H1 (cell line): Measurements from ENCODE around the gene C1orf50. TPM values are rescaled to one million over a fixed set of nuclear protein-coding genes. Genes with fewer than 3 reads are reported as not detected.

Source experiments
- CTCF ChIA-PET: fragments of 300-600 bp; sonication (Branson Sonifier 250); formaldehyde crosslinking; loops from one replicate; lab custom pipeline; 2021; ENCODE audit not compliant: partially characterized antibody; lab: Charles Lee
- POLR2A ChIA-PET: fragments of 300-600 bp; sonication (Branson Sonifier 250); formaldehyde crosslinking; loops from one replicate; lab custom pipeline; 2021; ENCODE audit warnings: inconsistent platforms; ENCODE audit not compliant: partially characterized antibody; lab: Charles Lee
- DNase-seq, 2 experiments: peaks; one replicate each; pipeline versions ENCODE4 v3.0.0 to v3.0.0-alpha.2; 2010 to 2022; ENCODE audit warnings: low spot score in 2 of 2, low read depth in 1 of 2, mixed read lengths in 1 of 2
- FAIRE-seq: peaks from 2 replicates; lab custom pipeline; 2011; peaks lifted over from hg19 to GRCh38; lab: Jason Lieb, UNC
- H2AFZ ChIP-seq: 2 replicates; pipeline ENCODE4 v1.8.1; 2012; ENCODE audit warnings: low read length, inconsistent platforms
- H2AK5ac ChIP-seq: 2 replicates; pipeline ENCODE4 v1.6.1; 2013; ENCODE audit warnings: low read depth, low read length
- H2BK120ac ChIP-seq: replicated peaks from 2 replicates; pipeline ENCODE3; 2013; ENCODE audit warnings: low read depth, low read length, inconsistent platforms
- H2BK12ac ChIP-seq: 2 replicates; pipeline ENCODE4 v1.6.1; 2013; ENCODE audit warnings: low read depth, low read length
- H2BK15ac ChIP-seq: 2 replicates; pipeline ENCODE4 v1.6.1; 2013; ENCODE audit warnings: low read length
- H2BK20ac ChIP-seq: 2 replicates; pipeline ENCODE4 v1.6.1; 2013; ENCODE audit warnings: low read length
- H2BK5ac ChIP-seq: 2 replicates; pipeline ENCODE4 v1.6.1; 2013; ENCODE audit warnings: low read depth, low read length
- H3K14ac ChIP-seq: 2 replicates; pipeline ENCODE4 v1.6.1; 2013; ENCODE audit warnings: inconsistent platforms; ENCODE audit not compliant: insufficient read length
- H3K18ac ChIP-seq: 2 replicates; pipeline ENCODE4 v1.6.1; 2013; ENCODE audit warnings: low read length; ENCODE audit errors: extremely low read depth
- H3K23ac ChIP-seq: 2 replicates; pipeline ENCODE4 v1.6.1; 2013; ENCODE audit warnings: inconsistent platforms; ENCODE audit not compliant: insufficient read length
- H3K23me2 ChIP-seq: 2 replicates; pipeline ENCODE4 v1.6.1; 2013; ENCODE audit warnings: low read depth, low read length
- H3K27ac ChIP-seq: 2 replicates; pipeline ENCODE4 v1.6.1; 2011; ENCODE audit warnings: low read depth, low read length, inconsistent platforms
- H3K27me3 ChIP-seq, 4 experiments: replicated peaks in 1 of 4; 1 replicate in 1 of 4; 2 replicates in 3 of 4; pipeline versions ENCODE4 v1.6.1 to v1.8.1; 2011 to 2013; ENCODE audit warnings: low read length in 3 of 4, mild to moderate bottlenecking in 3 of 4, inconsistent platforms in 2 of 4, mixed read lengths in 2 of 4, moderate library complexity in 1 of 4; ENCODE audit not compliant: control insufficient read depth in 3 of 4, insufficient read depth in 3 of 4; ENCODE audit errors: extremely low read depth in 1 of 4
- H3K36me3 ChIP-seq, 4 experiments: 2 replicates each; pipeline versions ENCODE4 v1.6.1 to v1.8.1; 2011 to 2013; ENCODE audit warnings: mild to moderate bottlenecking in 4 of 4, low read length in 3 of 4, moderate library complexity in 2 of 4, control low read depth in 1 of 4, inconsistent platforms in 1 of 4; ENCODE audit not compliant: insufficient read depth in 4 of 4, control insufficient read depth in 2 of 4
- H3K4ac ChIP-seq: replicated peaks from 2 replicates; pipeline ENCODE3; 2013; ENCODE audit warnings: low read length, low read depth, mixed read lengths, inconsistent platforms; ENCODE audit not compliant: insufficient read length
- H3K4me1 ChIP-seq, 4 experiments: replicated peaks in 1 of 4; 1 replicate in 1 of 4; 2 replicates in 3 of 4; pipeline versions ENCODE4 v1.6.1 to v1.8.1; 2011 to 2013; ENCODE audit warnings: low read length in 3 of 4, inconsistent platforms in 2 of 4, mixed read lengths in 1 of 4; ENCODE audit not compliant: insufficient read depth in 4 of 4, control insufficient read depth in 3 of 4
- H3K4me2 ChIP-seq, 2 experiments: 2 replicates each; pipeline versions ENCODE4 v1.6.1 to v1.8.1; 2011 to 2013; ENCODE audit warnings: low read depth in 2 of 2, low read length in 2 of 2, control low read depth in 1 of 2, inconsistent platforms in 1 of 2, mild to moderate bottlenecking in 1 of 2; ENCODE audit not compliant: insufficient read depth in 1 of 2
- H3K4me3 ChIP-seq, 4 experiments: fragments of 200-600, 300-600 bp in 1 of 4; sonication (generic), shearing (Covaris generic), sonication (Bioruptor Twin) in 1 of 4; 2 replicates each; pipeline versions ENCODE4 v1.5.1 to v1.8.1; 2011 to 2016; ENCODE audit warnings: low read length in 4 of 4, low read depth in 3 of 4, control low read depth in 2 of 4, inconsistent platforms in 2 of 4, mild to moderate bottlenecking in 2 of 4, mixed read lengths in 1 of 4, moderate library complexity in 1 of 4; ENCODE audit not compliant: insufficient read depth in 2 of 4; ENCODE audit errors: extremely low read depth in 1 of 4
- H3K56ac ChIP-seq: replicated peaks from 2 replicates; pipeline ENCODE3; 2013; ENCODE audit warnings: low read depth, mild to moderate bottlenecking, mixed read lengths, low read length, inconsistent platforms; ENCODE audit not compliant: insufficient read length
- H3K79me1 ChIP-seq: 2 replicates; pipeline ENCODE4 v1.6.1; 2013; ENCODE audit warnings: low read depth, low read length, control low read depth
- H3K79me2 ChIP-seq, 2 experiments: 2 replicates each; pipeline versions ENCODE4 v1.6.1 to v1.8.1; 2012 to 2013; ENCODE audit warnings: low read length in 2 of 2, mild to moderate bottlenecking in 2 of 2, inconsistent platforms in 1 of 2; ENCODE audit not compliant: insufficient read depth in 2 of 2, control insufficient read depth in 1 of 2
- H3K9ac ChIP-seq, 4 experiments: replicated peaks in 1 of 4; 1 replicate in 1 of 4; 2 replicates in 3 of 4; pipeline versions ENCODE4 v1.6.1 to v1.8.1; 2011 to 2013; ENCODE audit warnings: low read depth in 3 of 4, low read length in 3 of 4, control low read depth in 2 of 4, mild to moderate bottlenecking in 2 of 4, moderate library complexity in 2 of 4, inconsistent platforms in 1 of 4; ENCODE audit errors: extremely low read depth in 1 of 4
- H3K9me3 ChIP-seq, 2 experiments: 2 replicates each; pipeline versions ENCODE4 v1.6.1 to v1.8.1; 2012 to 2013; ENCODE audit warnings: mild to moderate bottlenecking in 2 of 2, moderate library complexity in 2 of 2, control low read depth in 1 of 2, inconsistent platforms in 1 of 2, low read depth in 1 of 2, low read length in 1 of 2, mixed read lengths in 1 of 2; ENCODE audit not compliant: insufficient read depth in 2 of 2
- H4K20me1 ChIP-seq, 2 experiments: replicated peaks in 1 of 2; 2 replicates each; pipeline versions ENCODE3 to v1.8.1; 2011 to 2013; ENCODE audit warnings: inconsistent platforms in 2 of 2, low read length in 2 of 2, mild to moderate bottlenecking in 1 of 2; ENCODE audit not compliant: insufficient read depth in 2 of 2, control insufficient read depth in 1 of 2
- H4K5ac ChIP-seq: 2 replicates; pipeline ENCODE4 v1.6.1; 2013; ENCODE audit warnings: low read length, low read depth, mixed read lengths, inconsistent platforms; ENCODE audit not compliant: insufficient read length
- H4K8ac ChIP-seq: 2 replicates; pipeline ENCODE4 v1.8.0; 2013; ENCODE audit warnings: mild to moderate bottlenecking, moderate library complexity, low read length, inconsistent platforms; ENCODE audit not compliant: insufficient read depth; ENCODE audit errors: extremely low read depth
- H4K91ac ChIP-seq: replicated peaks from 2 replicates; pipeline ENCODE3; 2013; ENCODE audit warnings: low read length, mixed read lengths, inconsistent platforms; ENCODE audit not compliant: insufficient read length
- BRCA1 ChIP-seq: IDR thresholded peaks from 2 replicates; pipeline ENCODE4 v1.6.1; 2012; ENCODE audit warnings: low read depth, low read length, improper control_type of control experiment
- EP300 ChIP-seq, 2 experiments: IDR thresholded peaks; 1 replicate in 1 of 2; 2 replicates in 1 of 2; pipeline ENCODE4 v1.6.1; 2011 to 2012; ENCODE audit warnings: low read depth in 2 of 2, low read length in 2 of 2, mild to moderate bottlenecking in 2 of 2, borderline replicate concordance in 1 of 2, inconsistent platforms in 1 of 2, moderate library complexity in 1 of 2
- POU5F1 ChIP-seq: IDR thresholded peaks from 2 replicates; pipeline ENCODE4 v1.6.1; 2011; ENCODE audit warnings: low read depth, mild to moderate bottlenecking, low read length, moderate library complexity
- SP2 ChIP-seq: IDR thresholded peaks from 2 replicates; pipeline ENCODE4 v1.6.1; 2012; ENCODE audit warnings: mild to moderate bottlenecking, low read length, inconsistent platforms
- WGBS, 2 experiments: shearing (Covaris generic) in 1 of 2; methylation state at CpG; one replicate each; pipeline versions ENCODE4 v1.1.6 to v1.1.7; 2013 to 2015; ENCODE audit warnings: low lambda C conversion rate in 2 of 2, mixed read lengths in 2 of 2, inconsistent platforms in 1 of 2, low coverage in 1 of 2, missing lambda C conversion rate in 1 of 2; ENCODE audit not compliant: insufficient replicate concordance in 2 of 2, insufficient coverage in 1 of 2, insufficient read length in 1 of 2; ENCODE audit errors: extremely low coverage in 1 of 2, missing lambda C conversion rate in 1 of 2; 5-methylcytosine and 5-hydroxymethylcytosine counted together
- polyA plus RNA-seq, 7 experiments: library from polyadenylated mRNA; depleted of rRNA in 3 of 7; stranded (reverse) in 5 of 7; unstranded in 2 of 7; fragments of >200 nt in 5 of 7; fragments of 200-250 nt in 2 of 7; gene quantifications; 1 replicate in 5 of 7; 2 replicates in 1 of 7; 4 replicates in 1 of 7; pipeline versions ENCODE4 v1.2.1 to v1.2.3, GENCODE V29; 2011 to 2013; ENCODE audit warnings: missing spikeins in 2 of 7, mixed read lengths in 2 of 7
- total RNA-seq: library from RNA; stranded (reverse); fragmentation: NEBNext Ultra II Directional; extraction: Animal tissue kit (Norgen Biotek cat#: 25700); gene quantifications from 2 replicates; pipeline ENCODE4 v1.2.1, GENCODE V29; 2021

Gene C1orf50
- total and polyA plus RNA-seq, 2 of the 8 experiments (the other 6 are each of a cell fraction or from before 2014, with no cell fraction given) = 3.2 to 7.1 TPM

DNA sequence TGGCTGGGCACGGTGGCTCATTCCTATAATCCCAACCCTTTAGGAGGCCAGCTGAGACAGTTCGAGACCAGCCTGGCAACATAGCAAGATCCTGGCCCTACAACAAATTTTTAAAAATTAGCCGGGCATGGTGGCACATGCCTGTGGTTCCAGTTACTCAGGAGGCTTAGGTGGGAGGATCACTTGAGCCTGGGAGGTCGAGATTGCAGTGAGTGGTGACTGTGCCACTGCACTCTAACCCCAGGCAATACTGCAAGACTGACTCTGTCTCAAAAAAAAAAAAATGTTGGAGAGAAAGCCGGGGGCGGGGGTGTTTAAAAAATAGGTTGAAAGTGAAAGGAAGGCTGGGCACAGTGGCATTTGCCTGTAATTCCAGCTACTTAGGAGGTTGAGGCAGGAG is 43.5 kb upstream of the C1orf50 start:
- POLR2A ChIA-PET = interaction anchor here (0.6 to 1.0 kb wide), 2 partner anchors 8 to 303 kb away, joined by 3 read pairs; no protein-coding TSS in a partner anchor
- 73% methylated on average over 6 of the region's 6 CpGs; no CpG with 5 or more reads in 1 of the 2 experiments for WGBS, 2 experiments
- Histone ChIP-seq H4K8ac (no peak overlapping the region), H3K4me3 (no peak overlapping the region), H2BK120ac (no peak overlapping the region), H3K9me3 (no peaks in the 10 kb centered on the region), H4K20me1 (no peaks in the 10 kb centered on the region), H3K23me2 (no peaks in the 10 kb centered on the region), H2AFZ (no peak overlapping the region), H3K27me3 (no peaks in the 10 kb centered on the region), H3K14ac (no peak overlapping the region), H2BK5ac (no peak overlapping the region), H3K4ac (no peak overlapping the region), H3K4me2 (no peak overlapping the region), H3K56ac (no peak overlapping the region), H3K9ac (no peak overlapping the region), H3K4me1 (no peaks in the 10 kb centered on the region), H3K79me1 (no peaks in the 10 kb centered on the region), H4K91ac (no peak overlapping the region), H3K23ac (no peak overlapping the region), H3K18ac (no peak overlapping the region), H2BK20ac (no peak overlapping the region), H2AK5ac (no peak overlapping the region), H2BK15ac (no peak overlapping the region), H4K5ac (no peak overlapping the region), H3K36me3 (no peaks in the 10 kb centered on the region), H3K79me2 (no peaks in the 10 kb centered on the region), H2BK12ac (no peak overlapping the region), H3K27ac (no peak overlapping the region)
- FAIRE-seq = no peak
- TF ChIP-seq POU5F1 = no peak
- no peak for TF ChIP-seq SP2
- no peak for TF ChIP-seq BRCA1
- TF ChIP-seq EP300 (IDR thresholded peaks at IDR 0.05; ENCODE audit: borderline replicate concordance in 1 of 2, low read depth in 2 of 2, low read length in 2 of 2) = no peak
- DNase-seq = peak in 1 of 2 experiments; percentile 37
- CTCF ChIA-PET = interaction anchor here (0.6 kb wide), 1 partner anchor 511 kb away, joined by 3 read pairs; no protein-coding TSS in a partner anchor
